ENCODE data around the gene LATS1. TPM values are rescaled to one million over a fixed set of nuclear protein-coding genes. Genes with fewer than 3 reads are reported as not detected.

The LATS1 gene
- total and polyA plus RNA-seq, 2 donors, result 11.2 to 12.1 TPM

DNA sequence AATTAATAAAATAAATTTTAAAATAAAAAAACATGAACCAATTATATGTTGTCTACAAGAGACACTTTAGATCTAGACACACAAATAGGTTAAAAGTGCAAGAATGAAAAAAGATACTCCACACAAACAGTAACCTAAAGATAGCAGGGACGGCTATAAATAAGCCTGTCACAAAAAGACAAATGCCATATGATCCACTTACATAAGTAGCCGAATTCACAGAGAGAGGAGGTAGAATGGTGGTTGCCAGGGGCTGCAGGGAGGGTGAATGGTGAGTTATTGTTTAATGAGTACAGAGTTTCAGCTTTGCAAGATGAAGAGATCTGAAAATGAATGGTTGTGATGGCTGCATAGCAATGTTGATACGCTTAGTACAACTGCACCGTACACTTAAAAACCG, 102.1 kb downstream of the LATS1 start:
- H3K9me3 ChIP-seq (ENCODE audit: control insufficient read depth in 2 of 2, insufficient read depth in 1 of 2, low read length in 1 of 2), result no peaks in the 10 kb centered on the region
- peaks cover 10 to 19% of the 10 kb centered on the region in 2 donors for H3K36me3 ChIP-seq (ENCODE audit: control insufficient read depth in 2 of 2, insufficient read depth in 2 of 2, low read length in 1 of 2)
- no peak overlapping the region for H3K27ac ChIP-seq (ENCODE audit: low read depth in 1 of 2, low read length in 1 of 2)
- no peak for DNase-seq (ENCODE audit: low read depth in 6 of 9, low spot score in 9 of 9)
- H3K27me3 ChIP-seq (ENCODE audit: control insufficient read depth in 2 of 2, insufficient read depth in 1 of 2, low read length in 1 of 2), result no peaks in the 10 kb centered on the region
- no peak overlapping the region for H3K4me3 ChIP-seq (ENCODE audit: low read length in 2 of 2)
- 96% methylated on average over 5 of the region's 5 CpGs for WGBS
- no peaks in the 10 kb centered on the region for H3K4me1 ChIP-seq (ENCODE audit: control insufficient read depth in 2 of 2, insufficient read depth in 2 of 2, low read length in 2 of 2)

DNA sequence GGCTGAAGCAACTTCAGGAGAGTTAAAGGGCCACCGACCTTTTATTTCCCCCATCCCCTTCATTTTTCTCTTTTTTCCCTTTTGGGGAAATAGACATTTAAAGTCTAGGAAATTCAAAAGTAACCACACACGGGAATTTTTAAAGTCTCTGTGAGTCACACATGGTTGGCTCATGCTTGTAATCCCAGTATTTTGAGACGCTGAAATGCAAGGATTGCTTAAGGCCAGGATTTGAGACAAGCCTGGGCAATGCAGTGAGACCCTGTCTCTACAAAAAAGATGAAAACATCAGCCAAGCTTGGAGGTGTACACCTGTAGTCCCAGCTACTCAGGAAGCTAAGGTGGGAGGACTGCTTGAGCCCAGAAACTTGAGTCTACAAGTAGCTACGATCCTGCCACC, 103.6 kb downstream of the LATS1 start:
- H3K36me3 ChIP-seq (ENCODE audit: control insufficient read depth in 2 of 2, insufficient read depth in 2 of 2, low read length in 1 of 2), result peaks cover 9 to 11% of the 10 kb centered on the region in 2 donors
- no peak overlapping the region for H3K27ac ChIP-seq (ENCODE audit: low read depth in 1 of 2, low read length in 1 of 2)
- DNase-seq (ENCODE audit: low read depth in 6 of 9, low spot score in 9 of 9), result no peak
- no peaks in the 10 kb centered on the region for H3K4me1 ChIP-seq (ENCODE audit: control insufficient read depth in 2 of 2, insufficient read depth in 2 of 2, low read length in 2 of 2)
- H3K4me3 ChIP-seq (ENCODE audit: low read length in 2 of 2), result no peak overlapping the region
- H3K27me3 ChIP-seq (ENCODE audit: control insufficient read depth in 2 of 2, insufficient read depth in 1 of 2, low read length in 1 of 2), result no peaks in the 10 kb centered on the region
- no peaks in the 10 kb centered on the region for H3K9me3 ChIP-seq (ENCODE audit: control insufficient read depth in 2 of 2, insufficient read depth in 1 of 2, low read length in 1 of 2)
- 97% methylated on average over 4 of the region's 4 CpGs for WGBS

- Histone ChIP-seq H3K27me3 (ENCODE audit: control insufficient read depth in 2 of 2, insufficient read depth in 1 of 2, low read length in 1 of 2) (no peaks in the 10 kb centered on the region), H3K4me1 (ENCODE audit: control insufficient read depth in 2 of 2, insufficient read depth in 2 of 2, low read length in 2 of 2) (no peaks in the 10 kb centered on the region), H3K9me3 (ENCODE audit: control insufficient read depth in 2 of 2, insufficient read depth in 1 of 2, low read length in 1 of 2) (no peaks in the 10 kb centered on the region), H3K27ac (ENCODE audit: low read depth in 1 of 2, low read length in 1 of 2) (peak overlapping the region in 1 of 2 donors; percentile 18), H3K4me3 (ENCODE audit: low read length in 2 of 2) (no peak overlapping the region), H3K36me3 (ENCODE audit: control insufficient read depth in 2 of 2, insufficient read depth in 2 of 2, low read length in 1 of 2) (peaks cover 6 to 12% of the 10 kb centered on the region in 2 donors)
- 92% methylated on average over 7 of the region's 7 CpGs for WGBS
- DNase-seq (ENCODE audit: low read depth in 6 of 9, low spot score in 9 of 9), result no peak
Measured at GRCh38 chr6:149608381-149608982, 109.4 kb downstream of the LATS1 start.

Other genes with a start within 250 kb of the LATS1 start
- gene ZC3H12D, start 233.1 kb downstream of the LATS1 start, total RNA-seq, result 2.3 TPM
- gene ZC3H12D, start 233.1 kb downstream of the LATS1 start, polyA plus RNA-seq, result 5.8 TPM
- 37.4 TPM for gene PPIL4, start 172.1 kb downstream of the LATS1 start, total RNA-seq
- gene PPIL4, start 172.1 kb downstream of the LATS1 start, polyA plus RNA-seq, result 39.2 TPM
- gene GINM1, start 151.7 kb downstream of the LATS1 start, total RNA-seq, result 17.8 TPM
- gene GINM1, start 151.7 kb downstream of the LATS1 start, polyA plus RNA-seq, result 45.0 TPM
- 24.0 TPM for gene KATNA1, start 69.4 kb downstream of the LATS1 start, total RNA-seq
- 23.3 TPM for gene KATNA1, start 69.4 kb downstream of the LATS1 start, polyA plus RNA-seq
- 20.8 TPM for gene NUP43, start 28.4 kb upstream of the LATS1 start, total RNA-seq
- gene NUP43, start 28.4 kb upstream of the LATS1 start, polyA plus RNA-seq, result 20.6 TPM
- 70.6 TPM for gene PCMT1, start 31.6 kb upstream of the LATS1 start, total RNA-seq
- 60.3 TPM for gene PCMT1, start 31.6 kb upstream of the LATS1 start, polyA plus RNA-seq
- gene LRP11, start 146.3 kb upstream of the LATS1 start, total RNA-seq, result 2.0 TPM
- gene LRP11, start 146.3 kb upstream of the LATS1 start, polyA plus RNA-seq, result 10.3 TPM
- 0.05 TPM for gene RAET1E, start 180.0 kb upstream of the LATS1 start, total RNA-seq
- gene RAET1E, start 180.0 kb upstream of the LATS1 start, polyA plus RNA-seq, result 0.59 TPM
- gene RAET1G, start 205.0 kb upstream of the LATS1 start, total RNA-seq, result not detected
- gene RAET1G, start 205.0 kb upstream of the LATS1 start, polyA plus RNA-seq, result 0.64 TPM
- 0.66 TPM for gene ULBP2, start 223.9 kb upstream of the LATS1 start, total RNA-seq
- 2.3 TPM for gene ULBP2, start 223.9 kb upstream of the LATS1 start, polyA plus RNA-seq
- 0.19 TPM for gene ULBP1, start 245.8 kb upstream of the LATS1 start, total RNA-seq
- gene ULBP1, start 245.8 kb upstream of the LATS1 start, polyA plus RNA-seq, result 0.68 TPM